ENCODE results near the gene LMBR1. TPM values are rescaled to one million over a fixed set of nuclear protein-coding genes. Genes with fewer than 3 reads are reported as not detected.

The LMBR1 gene
- polyA plus RNA-seq, 1 experiment, result 20.8 TPM

- no peak overlapping the region for H3K4me3 ChIP-seq (ENCODE audit: low read depth, low read length)
- ChIA-PET CTCF (no interaction called here), POLR2A (no interaction called here)
- TF ChIP-seq CTCF (IDR thresholded peaks at IDR 0.05; ENCODE audit: low read depth, low read length), result no peak
- no peak for DNase-seq (ENCODE audit: low read depth, low spot score)
- H3K27me3 ChIP-seq (ENCODE audit: control insufficient read depth, insufficient read depth, low read length), result no peaks in the 10 kb centered on the region
- no peaks in the 10 kb centered on the region; the same call in 1 of the 2 replicates for H3K9me3 ChIP-seq (ENCODE audit: control insufficient read depth, insufficient read depth, low read length)
- no peak overlapping the region for H3K27ac ChIP-seq (ENCODE audit: low read depth, low read length)
These were observed 233.8 kb downstream of the LMBR1 start for GRCh38 chr7:156659203-156659602.

DNA sequence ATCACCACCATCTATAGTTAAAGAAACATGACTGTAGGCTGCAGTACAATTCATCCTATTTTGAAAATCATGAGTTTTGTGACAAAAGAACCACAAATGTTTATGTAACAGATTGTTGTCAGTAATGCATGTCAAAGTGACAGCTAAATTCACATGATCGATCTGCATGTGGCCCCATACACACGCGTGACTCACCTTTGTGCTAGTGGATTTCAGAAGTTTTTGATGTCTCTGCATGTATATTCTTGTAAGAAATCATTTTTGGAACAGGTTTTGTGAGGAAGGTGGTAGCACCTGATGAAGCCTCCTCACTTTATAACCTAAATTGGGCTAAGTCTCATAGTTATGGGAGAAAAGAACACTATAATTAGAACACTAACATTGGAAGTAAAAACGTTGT lies 235.3 kb downstream of the LMBR1 start:
- ChIA-PET POLR2A (no interaction called here), CTCF (no interaction called here)
- no peak overlapping the region for H3K27ac ChIP-seq (ENCODE audit: low read depth, low read length)
- TF ChIP-seq CTCF (IDR thresholded peaks at IDR 0.05; ENCODE audit: low read depth, low read length), result no peak
- no peaks in the 10 kb centered on the region for H3K27me3 ChIP-seq (ENCODE audit: control insufficient read depth, insufficient read depth, low read length)
- DNase-seq (ENCODE audit: low read depth, low spot score), result no peak
- H3K4me3 ChIP-seq (ENCODE audit: low read depth, low read length), result no peak overlapping the region
- H3K9me3 ChIP-seq (ENCODE audit: control insufficient read depth, insufficient read depth, low read length), result no peaks in the 10 kb centered on the region; the same call in 1 of the 2 replicates

DNA sequence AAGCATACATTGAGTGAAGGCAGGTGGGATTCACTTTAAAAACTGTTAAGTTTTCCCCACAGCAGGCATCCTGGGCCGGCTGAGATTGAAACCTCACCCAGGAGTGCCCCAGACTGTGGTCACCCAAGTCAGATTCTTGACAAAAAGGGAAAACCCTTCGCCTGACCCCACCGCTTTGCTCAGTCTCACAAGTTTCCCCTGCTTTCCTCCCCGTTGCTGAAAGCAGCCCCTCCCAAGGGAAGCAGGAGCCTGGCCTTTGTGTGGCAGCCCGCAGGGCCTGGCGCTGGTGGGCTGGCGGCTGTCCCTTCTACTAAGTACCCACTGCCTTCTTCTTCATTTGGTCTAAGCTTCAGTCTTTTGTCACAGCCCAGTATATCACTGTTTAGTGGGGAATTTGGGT lies 236.4 kb downstream of the LMBR1 start:
- Histone ChIP-seq H3K4me3 (ENCODE audit: low read depth, low read length) (no peak overlapping the region), H3K9me3 (ENCODE audit: control insufficient read depth, insufficient read depth, low read length) (no peaks in the 10 kb centered on the region; the same call in 1 of the 2 replicates), H3K27ac (ENCODE audit: low read depth, low read length) (no peak overlapping the region), H3K27me3 (ENCODE audit: control insufficient read depth, insufficient read depth, low read length) (no peaks in the 10 kb centered on the region)
- POLR2A ChIA-PET, result no interaction called here
- CTCF ChIA-PET, result no interaction called here
- DNase-seq (ENCODE audit: low read depth, low spot score), result no peak
- no peak for TF ChIP-seq CTCF (IDR thresholded peaks at IDR 0.05; ENCODE audit: low read depth, low read length)

GRCh38 chr7:156655983-156656382 lies 237.0 kb downstream of the LMBR1 start:
- TF ChIP-seq CTCF (IDR thresholded peaks at IDR 0.05; ENCODE audit: low read depth, low read length), result no peak
- DNase-seq (ENCODE audit: low read depth, low spot score), result no peak
- ChIA-PET CTCF (no interaction called here), POLR2A (no interaction called here)
- H3K4me3 ChIP-seq (ENCODE audit: low read depth, low read length), result no peak overlapping the region
- no peaks in the 10 kb centered on the region; the same call in 1 of the 2 replicates for H3K9me3 ChIP-seq (ENCODE audit: control insufficient read depth, insufficient read depth, low read length)
- no peak overlapping the region for H3K27ac ChIP-seq (ENCODE audit: low read depth, low read length)
- H3K27me3 ChIP-seq (ENCODE audit: control insufficient read depth, insufficient read depth, low read length), result no peaks in the 10 kb centered on the region

- CTCF ChIA-PET, result interaction anchor here (0.6 kb wide), 1 partner anchor 294 kb away, joined by 3 read pairs; no protein-coding TSS in a partner anchor
These were observed 237.7 kb downstream of the LMBR1 start for GRCh38 chr7:156655251-156655650.

More at GRCh38 chr7:156655251-156655650, 237.7 kb downstream of the LMBR1 start:
- Histone ChIP-seq H3K27ac (ENCODE audit: low read depth, low read length) (no peak overlapping the region), H3K9me3 (ENCODE audit: control insufficient read depth, insufficient read depth, low read length) (no peaks in the 10 kb centered on the region; the same call in 1 of the 2 replicates), H3K27me3 (ENCODE audit: control insufficient read depth, insufficient read depth, low read length) (no peaks in the 10 kb centered on the region), H3K4me3 (ENCODE audit: low read depth, low read length) (no peak overlapping the region)
- DNase-seq (ENCODE audit: low read depth, low spot score), result no peak
- POLR2A ChIA-PET, result no interaction called here
- TF ChIP-seq CTCF (IDR thresholded peaks at IDR 0.05; ENCODE audit: low read depth, low read length), result no peak

Measured in AG04450 (cell line).